Rectal smooth muscle tissue (tissue), 1 donor: ENCODE results near the gene ZBTB3.
"Not testable (repeated sequence)": the region's sequence is repeated elsewhere in the genome, so short reads cannot be mapped to it uniquely, and the experiment has no call there.

ENCODE experiments used
- H3K27ac ChIP-seq: one replicate; pipeline ENCODE4 v1.7.0; 2013; ENCODE audit warnings: low read depth, low read length, inconsistent platforms
- H3K27me3 ChIP-seq: one replicate; pipeline ENCODE4 v1.7.0; 2013; ENCODE audit warnings: low read length; ENCODE audit not compliant: control insufficient read depth, insufficient read depth
- H3K36me3 ChIP-seq: one replicate; pipeline ENCODE4 v1.7.0; 2013; ENCODE audit warnings: low read length; ENCODE audit not compliant: control insufficient read depth, insufficient read depth
- H3K4me1 ChIP-seq: one replicate; pipeline ENCODE4 v1.7.0; 2013; ENCODE audit warnings: low read length; ENCODE audit not compliant: control insufficient read depth, insufficient read depth
- H3K4me3 ChIP-seq: one replicate; pipeline ENCODE4 v1.7.0; 2013; ENCODE audit warnings: low read length
- H3K9ac ChIP-seq: one replicate; pipeline ENCODE4 v1.7.0; 2013; ENCODE audit warnings: low read length

Gene ZBTB3

GRCh38 chr11:62708793-62709192 is 45.2 kb downstream of the ZBTB3 start:
- Histone ChIP-seq H3K27ac (peak overlapping the region; percentile 78), H3K4me3 (peak overlapping the region; percentile 91), H3K4me1 (peaks cover 17% of the 10 kb centered on the region), H3K36me3 (peaks cover 8% of the 10 kb centered on the region), H3K9ac (peak overlapping the region; percentile 82), H3K27me3 (no peaks in the 10 kb centered on the region)

- H3K4me3 ChIP-seq = peak overlapping the region; percentile 91
These were observed 45.6 kb downstream of the ZBTB3 start for GRCh38 chr11:62708392-62708791.

GRCh38 chr11:62707277-62707861 is 46.6 kb downstream of the ZBTB3 start, which contains the start of the genes BSCL2 and GNG3:
TSS of gene BSCL2 (minus strand) at chr11:62707424. CDS start at chr11:62707195, 229 bp downstream.
TSS of gene GNG3 (plus strand) at chr11:62707676. CDS start at chr11:62708296, 620 bp downstream.
- Histone ChIP-seq H3K27ac (peak within 1 kb of the TSS; percentile 87), H3K36me3 (peaks cover 4% of the 10 kb centered on the region), H3K9ac (peak within 1 kb of the TSS; percentile 53), H3K4me3 (peak within 1 kb of the TSS; percentile 91), H3K27me3 (no peaks in the 10 kb centered on the region), H3K4me1 (peaks cover 17% of the 10 kb centered on the region)

More at GRCh38 chr11:62708392-62708791, 45.6 kb downstream of the ZBTB3 start:
- H3K27me3 ChIP-seq = no peaks in the 10 kb centered on the region
- H3K36me3 ChIP-seq = peaks cover 7% of the 10 kb centered on the region
- no peak overlapping the region for H3K27ac ChIP-seq
- H3K9ac ChIP-seq = peak overlapping the region; percentile 82
- H3K4me1 ChIP-seq = peaks cover 17% of the 10 kb centered on the region

- no peaks in the 10 kb centered on the region for H3K27me3 ChIP-seq
- H3K36me3 ChIP-seq = no peaks in the 10 kb centered on the region
- H3K9ac ChIP-seq = peak overlapping the region; percentile 53
- H3K4me3 ChIP-seq = peak overlapping the region; percentile 87
- H3K27ac ChIP-seq = peak overlapping the region; percentile 87
- peaks cover 17% of the 10 kb centered on the region for H3K4me1 ChIP-seq
These were observed 47.1 kb downstream of the ZBTB3 start for GRCh38 chr11:62706850-62707247.

- Histone ChIP-seq H3K27ac (peak overlapping the region; percentile 87), H3K4me3 (peak overlapping the region; percentile 91), H3K4me1 (peaks cover 17% of the 10 kb centered on the region), H3K9ac (peak overlapping the region; percentile 53), H3K27me3 (no peaks in the 10 kb centered on the region), H3K36me3 (no peaks in the 10 kb centered on the region)
These were observed 47.8 kb downstream of the ZBTB3 start for GRCh38 chr11:62705880-62706849.

GRCh38 chr11:62705413-62705812 is 48.5 kb downstream of the ZBTB3 start:
- Histone ChIP-seq H3K36me3 (no peaks in the 10 kb centered on the region), H3K4me1 (peaks cover 17% of the 10 kb centered on the region), H3K27me3 (no peaks in the 10 kb centered on the region), H3K4me3 (peak overlapping the region; percentile 91), H3K9ac (peak overlapping the region; percentile 29), H3K27ac (peak overlapping the region; percentile 71)

- not testable (repeated sequence) for H3K36me3 ChIP-seq, H3K9ac ChIP-seq, H3K4me3 ChIP-seq, H3K27ac ChIP-seq, H3K27me3 ChIP-seq
- H3K4me1 ChIP-seq = peaks cover 12% of the 10 kb centered on the region
These were observed 50.0 kb downstream of the ZBTB3 start for GRCh38 chr11:62703921-62704320.

- H3K27ac ChIP-seq = no peak overlapping the region
- peaks cover 7% of the 10 kb centered on the region for H3K4me1 ChIP-seq
- no peaks in the 10 kb centered on the region for H3K36me3 ChIP-seq
- H3K27me3 ChIP-seq = no peaks in the 10 kb centered on the region
- H3K4me3 ChIP-seq = no peak overlapping the region
- no peak overlapping the region for H3K9ac ChIP-seq
These were observed 51.7 kb downstream of the ZBTB3 start for GRCh38 chr11:62702246-62702645.
